Amygdala (tissue), 56 donors: Measurements from ENCODE around the gene TMEM120B.
"Not testable (repeated sequence)": the region's sequence is repeated elsewhere in the genome, so short reads cannot be mapped to it uniquely, and the experiment has no call there.

Source experiments
- DNase-seq, 56 donors: peaks; one replicate each; lab custom pipeline; 2025; lab: John Stamatoyannopoulos, UW

Gene TMEM120B

GRCh38 chr12:121738340-121738858 lies 25.8 kb downstream of the TMEM120B start:
- no peak for DNase-seq

- peak in 4 of 56 donors; percentile 15 to 46 (median 18) for DNase-seq
Measured at GRCh38 chr12:121740847-121741246, 28.3 kb downstream of the TMEM120B start.

- DNase-seq = no peak
Measured at GRCh38 chr12:121741743-121742142, 29.2 kb downstream of the TMEM120B start.

GRCh38 chr12:121745545-121745944 lies 33.0 kb downstream of the TMEM120B start:
- not testable (repeated sequence) for DNase-seq

- no peak for DNase-seq
Measured at GRCh38 chr12:121748218-121748570, 35.6 kb downstream of the TMEM120B start.

- no peak for DNase-seq
Measured at GRCh38 chr12:121748571-121749265, 36.2 kb downstream of the TMEM120B start.

GRCh38 chr12:121749267-121749666 lies 36.7 kb downstream of the TMEM120B start:
- no peak for DNase-seq

- no peak for DNase-seq
Measured at GRCh38 chr12:121750507-121750955, 38.0 kb downstream of the TMEM120B start.

GRCh38 chr12:121751034-121751433 lies 38.5 kb downstream of the TMEM120B start:
- DNase-seq = no peak

- no peak for DNase-seq
Measured at GRCh38 chr12:121751749-121752351, 39.3 kb downstream of the TMEM120B start.

GRCh38 chr12:121753844-121754264 lies 41.3 kb downstream of the TMEM120B start:
- DNase-seq = peak in 55 of 56 donors; percentile 26 to 91 (median 74)

- DNase-seq = no peak
Measured at GRCh38 chr12:121754836-121755235, 42.3 kb downstream of the TMEM120B start.

GRCh38 chr12:121755591-121755990 lies 43.0 kb downstream of the TMEM120B start:
- no peak for DNase-seq

- not testable (repeated sequence) for DNase-seq
Measured at GRCh38 chr12:121758536-121758935, 46.0 kb downstream of the TMEM120B start.

GRCh38 chr12:121762269-121762668 lies 49.7 kb downstream of the TMEM120B start:
- no peak for DNase-seq

GRCh38 chr12:121764808-121765207 lies 52.3 kb downstream of the TMEM120B start:
- DNase-seq = no peak

- no peak for DNase-seq
Measured at GRCh38 chr12:121765573-121765972, 53.0 kb downstream of the TMEM120B start.

GRCh38 chr12:121766290-121767039 lies 53.9 kb downstream of the TMEM120B start:
- peak in 1 of 56 donors; percentile 18 for DNase-seq

GRCh38 chr12:121767525-121768016 lies 55.0 kb downstream of the TMEM120B start:
- DNase-seq = peak in 48 of 56 donors; percentile 10 to 85 (median 46)

- DNase-seq = no peak
Measured at GRCh38 chr12:121769297-121769830, 56.8 kb downstream of the TMEM120B start.

- no peak for DNase-seq
Measured at GRCh38 chr12:121769831-121770301, 57.3 kb downstream of the TMEM120B start.
